Daoy (cell line): ENCODE data around the gene CTSF. TPM values are rescaled to one million over a fixed set of nuclear protein-coding genes. Genes with fewer than 3 reads are reported as not detected.

Experiments used
- DNase-seq: peaks from one replicate; pipeline ENCODE4 v3.0.0-alpha.2; 2015; ENCODE audit warnings: low read depth
- total RNA-seq: library from RNA; depleted of rRNA; stranded (reverse); fragments of >200 nt; shearing (Covaris generic); gene quantifications from 2 replicates; pipeline ENCODE4 v1.2.3, GENCODE V29; 2014; rRNA removed

The CTSF gene
- total RNA-seq, 1 experiment from 2014 or later = 9.5 TPM

- DNase-seq = no peak
Measured at GRCh38 chr11:66539170-66539869, 29.1 kb downstream of the CTSF start.

GRCh38 chr11:66532784-66533183, 35.6 kb downstream of the CTSF start:
- DNase-seq = no peak

- no peak for DNase-seq
Measured at GRCh38 chr11:66531841-66532240, 36.6 kb downstream of the CTSF start.

- no peak for DNase-seq
Measured at GRCh38 chr11:66530927-66531709, 37.3 kb downstream of the CTSF start.

- DNase-seq = no peak
Measured at GRCh38 chr11:66529655-66530054, 38.8 kb downstream of the CTSF start.

GRCh38 chr11:66529069-66529468, 39.3 kb downstream of the CTSF start:
- no peak for DNase-seq

- DNase-seq = no peak
Measured at GRCh38 chr11:66524304-66525040, 43.9 kb downstream of the CTSF start.

GRCh38 chr11:66523611-66524010, 44.8 kb downstream of the CTSF start:
- no peak for DNase-seq

Other genes with a start within 250 kb of the CTSF start
- gene RIN1, start 232.2 kb downstream of the CTSF start, total RNA-seq = 13.2 and 14.6 TPM in 2 replicates
- gene BRMS1, start 223.5 kb downstream of the CTSF start, total RNA-seq = 111 and 124 TPM in 2 replicates
- 30.0 and 34.5 TPM in 2 replicates for gene B4GAT1, start 221.0 kb downstream of the CTSF start, total RNA-seq
- gene SLC29A2, start 196.8 kb downstream of the CTSF start, total RNA-seq = 0.48 and 0.86 TPM in 2 replicates
- 0.11 TPM in 1 of 2 replicates, not detected in the other for gene NPAS4, start 147.6 kb downstream of the CTSF start, total RNA-seq
- 107 and 157 TPM in 2 replicates for gene MRPL11, start 129.8 kb downstream of the CTSF start, total RNA-seq
- 1.8 and 2.1 TPM in 2 replicates for gene PELI3, start 101.7 kb downstream of the CTSF start, total RNA-seq
- 77.5 and 84.0 TPM in 2 replicates for gene DPP3, start 88.2 kb downstream of the CTSF start, total RNA-seq
- 3.9 and 15.7 TPM in 2 replicates for gene BBS1, start 58.0 kb downstream of the CTSF start, total RNA-seq
- 8.7 and 10.6 TPM in 2 replicates for gene ZDHHC24, start 22.6 kb downstream of the CTSF start, total RNA-seq
- not detected in 2 replicates for gene ACTN3, start 21.7 kb downstream of the CTSF start, total RNA-seq
- gene CCDC87, start 24.5 kb upstream of the CTSF start, total RNA-seq = 0.27 TPM in 1 of 2 replicates, not detected in the other
- gene CCS, start 24.6 kb upstream of the CTSF start, total RNA-seq = 15.0 and 18.1 TPM in 2 replicates
- 37.5 and 45.5 TPM in 2 replicates for gene RBM14, start 48.0 kb upstream of the CTSF start, total RNA-seq
- gene RBM4, start 70.1 kb upstream of the CTSF start, total RNA-seq = 87.1 and 107 TPM in 2 replicates
- gene RBM4B, start 109.3 kb upstream of the CTSF start, total RNA-seq = 12.7 and 12.9 TPM in 2 replicates
- gene SPTBN2, start 160.6 kb upstream of the CTSF start, total RNA-seq = 28.5 and 37.1 TPM in 2 replicates